ENCODE results near the gene CYSRT1.

The CYSRT1 gene

DNA sequence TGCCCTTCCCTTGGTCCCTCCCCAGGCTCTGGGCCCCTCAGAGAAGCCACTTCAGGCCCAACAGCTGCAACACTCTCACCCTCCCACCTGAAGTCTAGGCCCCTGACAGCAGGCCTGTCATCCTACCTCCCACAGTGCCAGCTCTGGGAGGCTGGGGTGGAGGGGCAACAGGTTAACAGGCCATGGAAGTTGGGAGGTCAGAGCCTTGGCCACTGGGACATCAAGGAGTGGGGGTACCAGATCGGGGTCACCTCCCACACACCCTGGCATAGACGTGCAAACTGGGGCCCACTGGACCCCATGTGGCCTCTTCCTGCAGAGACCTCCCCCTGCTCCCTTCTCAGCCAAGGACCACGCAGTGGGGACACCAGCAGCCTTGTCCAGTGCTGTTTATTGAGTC is 33.7 kb upstream of the CYSRT1 start:
- no peak for DNase-seq

DNA sequence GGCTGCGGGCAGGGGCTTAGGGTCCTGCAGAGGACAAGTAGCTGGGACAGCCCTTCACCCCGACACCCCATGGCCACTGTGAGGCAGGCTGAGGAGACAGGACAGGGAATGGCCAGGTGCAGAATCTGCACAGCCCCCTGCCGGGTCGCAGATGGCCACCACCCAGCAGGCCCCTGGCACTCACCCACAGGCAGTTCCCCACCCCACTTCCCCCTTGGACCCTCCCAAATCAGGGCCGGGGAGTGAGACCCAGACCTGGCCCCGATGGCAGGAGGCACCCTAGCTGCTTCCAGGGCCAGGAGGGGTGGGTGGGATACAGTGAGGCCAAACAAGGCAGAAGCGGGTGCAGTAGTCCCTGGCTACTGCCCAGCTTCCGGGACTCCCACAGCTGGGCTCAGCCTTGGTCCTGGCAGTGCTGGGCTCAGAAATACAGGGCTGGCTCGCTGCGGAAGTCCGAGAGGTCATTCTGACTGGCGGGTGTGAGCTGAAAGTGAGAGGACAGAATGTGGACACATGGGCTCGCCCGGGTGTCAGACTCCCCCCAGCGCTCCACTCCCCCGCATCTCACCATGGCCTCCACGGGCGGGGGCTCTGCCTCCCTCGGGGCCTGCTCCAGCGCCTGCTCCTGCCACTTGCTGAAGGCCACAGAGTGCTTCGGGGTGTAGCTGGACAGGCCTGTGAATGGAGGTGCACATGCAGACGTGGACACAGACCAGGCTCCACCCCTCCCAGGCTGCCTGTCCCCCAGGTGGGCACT is 33.1 kb upstream of the CYSRT1 start:
- no peak for DNase-seq

DNA sequence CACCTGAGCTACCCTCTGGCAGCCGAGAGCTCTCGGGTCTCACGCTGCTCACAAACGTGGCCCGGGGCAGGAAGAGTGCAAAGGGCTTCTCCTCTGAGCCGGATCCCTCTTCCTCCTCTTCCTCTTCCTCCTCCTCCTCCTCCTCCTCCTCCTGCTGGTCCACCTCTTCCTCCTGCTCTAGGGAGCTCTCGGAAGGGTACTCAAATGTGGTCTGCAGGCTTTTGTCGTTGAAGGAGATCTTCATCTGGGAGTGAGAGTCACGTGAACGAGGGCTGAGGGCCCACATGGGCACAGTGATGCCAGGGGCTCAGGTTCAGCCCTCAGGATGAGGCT is 32.6 kb upstream of the CYSRT1 start:
- DNase-seq: no peak

DNA sequence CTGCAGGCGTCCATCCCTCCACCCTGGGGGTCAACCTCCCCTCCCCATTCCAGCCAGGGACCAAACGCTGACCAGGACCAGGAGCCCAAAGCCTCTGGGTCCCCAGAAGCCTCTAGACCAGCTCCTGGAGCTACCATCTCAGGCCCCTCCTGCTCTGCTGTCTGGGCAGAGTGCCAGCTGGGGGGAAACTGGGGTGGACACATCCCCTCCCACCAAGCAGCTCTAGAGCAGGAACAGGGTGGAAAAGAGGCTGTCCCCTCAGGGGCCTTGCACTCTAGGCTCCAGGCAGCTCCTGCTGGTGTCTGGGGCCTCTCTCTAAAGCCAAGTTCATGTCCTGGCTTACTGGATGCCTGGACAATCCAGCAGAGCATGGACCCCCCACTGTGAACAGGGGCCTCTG is 32.1 kb upstream of the CYSRT1 start:
- no peak for DNase-seq

DNA sequence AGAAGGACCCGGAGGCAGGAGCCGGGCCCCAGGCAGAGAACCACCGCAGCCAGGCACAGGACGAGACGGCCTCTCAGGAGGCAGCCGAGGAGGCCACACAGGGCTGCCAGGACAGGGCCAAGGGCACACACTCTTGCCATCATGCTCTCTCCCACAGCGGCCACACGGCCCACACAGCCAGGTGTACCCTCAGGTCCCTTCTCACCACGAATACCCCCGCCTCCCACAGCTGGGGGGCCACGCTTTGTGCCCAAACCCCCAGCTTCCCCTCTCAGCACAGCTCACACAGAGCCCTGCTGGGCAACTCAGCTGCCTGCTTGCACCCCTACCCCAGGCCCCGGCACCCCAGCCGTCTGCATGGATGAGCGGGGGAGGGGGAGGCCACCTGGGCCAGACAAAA is 31.2 kb upstream of the CYSRT1 start:
- no peak for DNase-seq

DNA sequence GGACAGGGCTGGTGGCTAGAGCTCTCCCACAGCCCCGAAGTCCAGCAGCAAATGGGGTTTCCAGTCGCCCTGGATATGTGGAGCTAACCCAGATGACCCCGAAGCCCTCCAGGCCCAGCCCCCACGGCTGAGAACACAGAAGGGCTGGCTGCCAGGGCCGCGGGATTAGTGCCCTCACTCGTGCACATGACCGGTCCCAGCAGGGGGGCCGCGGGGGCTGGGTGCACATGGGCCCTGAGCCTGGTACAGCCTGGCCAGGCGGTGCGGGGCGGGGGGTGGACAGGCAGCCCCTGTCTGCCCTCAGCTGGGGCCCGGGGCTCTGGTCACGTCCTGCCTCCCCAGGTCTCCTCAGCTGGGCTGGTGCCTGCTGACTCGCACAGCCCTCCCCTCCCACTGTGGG is 30.6 kb upstream of the CYSRT1 start:
- DNase-seq: no peak

DNA sequence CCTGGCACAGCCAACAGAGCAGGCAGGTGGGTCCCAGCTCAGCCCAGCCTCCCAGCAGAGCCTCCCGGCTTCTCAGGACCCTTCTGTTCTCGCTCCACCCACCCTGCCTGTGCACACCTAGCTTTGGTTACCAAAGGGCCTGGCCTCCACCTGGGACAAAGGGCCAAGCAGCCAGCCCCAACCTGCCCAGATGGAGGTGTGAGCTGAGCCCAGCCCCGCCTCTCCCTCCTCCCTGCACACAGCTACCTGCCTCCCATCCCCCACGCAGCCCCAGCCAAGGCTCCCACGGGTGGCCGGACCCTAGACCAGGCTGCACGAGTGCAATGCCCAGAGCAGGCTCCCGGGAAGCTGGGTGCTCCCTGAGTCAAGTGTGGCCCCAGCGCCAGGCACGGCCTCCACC is 30.1 kb upstream of the CYSRT1 start:
- DNase-seq: no peak

DNA sequence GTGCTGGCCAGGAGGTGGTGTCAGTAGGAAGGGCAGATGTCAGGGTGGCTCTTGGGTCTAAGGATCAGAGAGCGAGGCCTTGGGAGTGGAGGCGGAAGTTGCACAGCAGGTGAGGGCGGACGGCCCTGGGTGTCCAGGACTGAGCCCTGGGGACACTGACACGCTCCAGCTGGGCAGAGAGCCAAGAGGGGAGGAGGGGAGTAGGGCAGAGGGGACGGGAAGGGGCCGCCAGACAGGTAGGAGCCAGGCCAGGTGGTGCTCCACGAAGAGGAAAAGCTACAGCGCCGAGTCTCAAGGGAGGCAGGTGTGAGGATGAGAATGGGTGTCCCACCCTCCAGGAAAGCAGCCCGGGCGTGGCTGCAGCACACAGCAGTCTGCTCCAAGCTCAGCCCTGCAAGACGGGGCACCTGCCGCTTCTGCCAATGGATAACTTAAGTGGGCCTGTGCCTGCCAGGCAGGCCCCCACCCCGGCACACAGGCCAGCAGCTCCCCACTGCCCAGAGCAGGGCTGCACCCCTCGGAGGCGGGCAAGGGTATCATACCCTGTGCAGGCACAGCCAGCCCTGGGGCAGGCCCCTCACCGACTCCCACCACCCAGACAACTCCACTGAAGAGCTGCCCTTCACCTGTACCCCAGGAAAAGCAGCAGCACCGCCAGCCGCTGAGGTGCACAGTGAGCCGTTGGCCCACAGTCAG is 29.3 kb upstream of the CYSRT1 start:
- no peak for DNase-seq

DNA sequence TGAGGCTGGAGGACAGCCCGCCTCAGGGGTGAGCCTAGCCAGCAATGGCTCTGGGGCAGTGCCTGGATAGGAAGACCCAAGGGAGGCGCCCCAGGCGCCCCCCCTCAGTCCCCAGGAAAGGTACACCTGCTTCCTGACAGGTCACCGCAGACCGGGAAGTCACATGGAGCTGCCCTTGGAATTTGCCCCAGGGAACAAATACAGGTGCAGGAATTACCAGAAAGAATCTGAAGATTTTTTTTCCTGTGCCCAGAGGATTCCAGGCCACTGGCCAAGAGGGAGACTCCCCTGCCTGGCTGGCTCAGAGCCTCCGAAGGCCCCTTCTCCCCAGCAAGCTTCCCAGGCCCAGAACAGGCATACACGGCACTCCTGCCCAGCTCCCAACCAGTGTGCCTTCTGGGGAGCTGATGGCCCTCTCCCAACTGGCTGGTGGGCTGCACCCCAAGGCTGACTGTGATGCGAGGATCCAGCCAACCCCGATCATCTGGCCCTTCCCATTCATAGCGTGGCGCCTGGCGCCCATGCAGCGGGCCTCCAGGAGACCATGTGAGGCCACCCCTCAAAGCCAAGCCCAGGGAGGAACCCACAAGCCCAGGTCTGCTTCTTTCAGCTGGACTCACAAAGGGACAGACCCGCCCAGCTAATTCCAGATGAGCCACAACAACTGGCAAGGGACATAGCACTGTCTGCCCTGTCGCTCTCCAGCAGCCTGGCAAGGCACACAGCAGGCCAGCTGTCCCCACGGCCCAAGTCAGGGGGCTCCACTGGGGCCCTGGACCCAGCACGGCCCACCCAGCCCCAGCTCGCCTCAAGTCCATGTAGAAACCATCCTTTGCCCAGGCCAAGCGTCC is 26.7 kb upstream of the CYSRT1 start:
- no peak for DNase-seq

DNA sequence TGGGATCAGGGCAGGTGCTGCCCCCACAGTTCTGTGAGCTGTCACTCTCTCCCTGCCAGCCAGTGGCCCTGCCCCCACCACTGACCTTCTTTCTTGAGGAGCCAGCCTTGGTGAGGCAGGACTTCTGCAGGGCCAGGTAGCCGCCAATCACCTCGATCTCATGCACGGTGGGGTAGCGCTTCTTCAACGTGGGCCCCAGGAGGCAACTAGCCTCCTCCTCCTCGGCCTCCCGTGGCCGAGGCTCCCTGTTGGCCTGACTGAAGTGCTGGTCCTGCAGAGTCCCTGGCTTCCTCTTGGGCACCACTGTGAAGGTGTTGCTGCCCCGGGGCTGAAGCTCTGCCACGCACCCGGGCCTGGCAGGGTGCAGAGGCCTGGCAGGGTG is 26.1 kb upstream of the CYSRT1 start:
- DNase-seq: no peak

DNA sequence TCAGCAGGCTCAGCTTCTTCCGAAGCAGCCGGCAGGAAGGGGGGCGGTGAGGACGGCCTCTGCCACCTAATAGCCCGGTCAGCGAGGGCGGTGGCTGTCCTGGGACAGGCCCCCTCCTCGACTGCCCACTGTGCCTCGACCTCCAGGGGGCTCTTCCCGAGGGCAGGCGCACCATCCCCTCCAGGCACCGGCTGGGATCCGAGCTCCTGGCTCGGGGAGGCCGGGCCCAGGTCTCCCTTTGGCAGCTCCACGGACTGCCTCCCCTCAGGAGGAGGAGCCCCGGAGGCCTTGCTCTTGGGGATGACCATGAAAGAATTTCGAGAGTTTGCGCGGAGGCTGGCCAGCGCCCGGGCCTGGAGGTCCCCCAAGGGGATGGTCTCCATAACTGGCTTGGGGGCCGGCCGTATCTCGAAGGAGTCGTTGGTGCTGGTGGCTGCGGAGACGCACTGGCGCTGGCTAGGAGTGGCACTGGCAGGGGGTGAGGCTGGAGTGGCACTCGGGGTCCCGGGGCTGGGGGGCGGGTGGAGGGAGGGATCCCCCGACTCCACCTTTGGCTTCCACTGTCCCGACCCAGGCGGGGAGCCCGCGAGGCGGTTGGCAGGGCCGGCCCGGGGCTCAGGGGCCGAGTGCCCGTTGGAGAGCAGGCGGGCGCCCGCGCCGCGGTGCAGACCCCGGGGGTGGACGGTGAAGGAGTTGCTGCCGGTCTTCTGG is 25.4 kb upstream of the CYSRT1 start:
- no peak for DNase-seq

DNA sequence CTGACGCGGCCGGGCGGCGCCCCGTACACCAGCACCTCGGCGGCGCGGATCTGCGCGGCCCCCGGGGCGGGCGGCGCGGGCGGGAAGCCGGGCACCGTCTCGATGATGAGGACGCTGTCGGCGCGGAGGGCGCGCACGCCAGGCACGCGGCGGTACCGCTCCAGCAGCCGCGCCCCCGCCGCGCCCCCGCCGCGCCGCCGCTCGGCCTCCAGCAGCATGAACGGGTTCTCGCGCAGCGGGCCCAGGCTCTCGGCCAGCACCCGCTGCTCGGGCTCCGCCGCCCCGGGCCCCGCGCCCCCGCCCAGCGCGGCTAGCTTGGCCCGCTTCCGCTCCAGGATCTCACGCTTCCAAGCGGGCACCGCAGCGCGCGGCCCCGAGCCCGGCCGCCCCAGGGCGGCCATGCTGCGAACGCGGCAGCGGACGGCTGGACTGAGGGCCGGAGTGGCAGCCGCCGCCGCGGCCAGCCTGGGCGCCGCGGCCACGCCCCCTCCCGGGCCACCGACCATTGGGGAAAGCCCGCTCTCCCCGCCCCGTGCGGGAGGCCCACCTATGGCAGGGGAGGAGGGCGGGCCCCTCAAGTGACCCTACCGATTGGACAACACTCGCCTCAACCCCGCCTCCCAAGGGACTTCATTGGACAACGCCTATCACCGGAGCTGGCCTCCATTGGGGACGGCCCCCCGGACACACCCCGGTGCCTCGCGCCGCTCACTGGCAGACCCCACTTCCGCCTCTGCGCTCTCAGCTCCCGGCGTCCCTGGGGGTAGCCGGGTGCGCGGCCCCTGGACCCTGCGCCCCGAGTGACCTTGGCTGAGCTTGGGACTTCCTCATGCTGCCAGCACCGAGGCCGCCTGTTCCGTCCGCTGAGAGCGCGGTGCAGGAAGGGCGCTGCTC is 24.4 kb upstream of the CYSRT1 start, which contains the start of gene TPRN:
Gene TPRN, minus strand, starts transcription at position 431 of the 894 bp plus-strand sequence. Its CDS starts 30 bp downstream, at position 401.
- peak; percentile 99 for DNase-seq

DNA sequence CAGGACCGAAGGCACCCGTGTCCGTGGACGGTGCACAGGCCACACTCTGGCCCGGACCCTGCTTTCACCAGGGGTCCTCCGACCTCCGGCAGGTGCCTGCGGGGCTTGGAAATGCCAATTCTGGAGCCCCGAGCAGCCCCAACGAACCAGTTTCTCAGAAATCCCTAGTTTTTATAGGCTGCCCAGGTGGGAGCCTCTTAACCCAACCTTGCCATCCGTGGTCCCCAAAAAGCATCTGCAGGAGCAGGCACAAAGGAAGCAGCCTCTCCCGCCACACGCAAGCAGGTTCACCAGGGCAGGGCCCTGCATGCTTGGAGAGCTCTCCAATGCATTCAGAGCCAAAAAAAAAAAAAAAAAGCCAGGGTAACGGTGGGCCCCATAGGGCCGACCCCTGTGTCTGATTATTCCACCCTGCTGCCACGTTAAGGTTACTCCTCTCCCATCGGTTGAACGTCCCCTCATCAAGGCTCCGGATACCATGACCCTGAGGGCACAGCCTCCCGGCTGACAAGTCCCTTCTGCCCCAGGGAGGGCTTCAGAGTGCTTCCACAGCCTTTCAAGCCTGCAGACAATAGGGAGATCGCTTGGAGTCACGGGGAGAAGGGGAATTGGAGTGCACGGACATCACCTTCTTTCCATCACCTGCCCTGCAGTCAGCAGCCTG is 23.6 kb upstream of the CYSRT1 start:
- no peak for DNase-seq

DNA sequence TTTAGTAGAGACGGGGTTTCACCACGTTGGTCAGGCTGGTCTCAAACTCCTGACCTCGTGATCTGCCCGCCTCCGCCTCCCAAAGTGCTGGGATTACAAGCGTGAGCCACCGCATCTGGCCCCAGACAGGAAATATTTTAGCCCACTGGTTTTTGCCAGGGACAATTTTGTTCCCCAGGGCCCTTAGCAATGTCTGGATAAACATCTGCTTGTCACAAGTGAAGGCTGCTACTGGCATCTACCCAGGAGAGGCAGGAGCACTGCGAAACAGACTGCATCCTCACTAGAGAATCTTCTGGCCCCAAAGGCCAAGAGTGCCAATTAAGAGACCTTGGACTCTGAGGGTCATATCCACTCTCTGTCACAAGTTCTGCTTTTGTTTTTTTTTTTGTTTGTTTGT is 22.0 kb upstream of the CYSRT1 start:
- no peak for DNase-seq

DNA sequence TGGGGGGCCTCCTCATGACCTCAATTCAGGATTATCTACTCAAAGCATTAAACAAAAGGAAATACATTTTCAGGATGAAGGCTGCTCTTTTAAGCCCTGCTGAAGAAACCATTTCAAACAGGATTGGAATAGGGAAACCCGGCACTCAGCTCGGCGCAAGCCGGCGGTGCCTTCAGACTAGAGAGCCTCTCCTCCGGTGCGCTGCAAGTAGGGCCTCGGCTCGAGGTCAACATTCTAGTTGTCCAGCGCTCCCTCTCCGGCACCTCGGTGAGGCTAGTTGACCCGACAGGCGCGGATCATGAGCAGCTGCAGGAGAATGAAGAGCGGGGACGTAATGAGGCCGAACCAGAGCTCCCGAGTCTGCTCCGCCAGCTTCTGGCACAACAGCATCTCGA is 20.2 kb upstream of the CYSRT1 start:
- no peak for DNase-seq

DNA sequence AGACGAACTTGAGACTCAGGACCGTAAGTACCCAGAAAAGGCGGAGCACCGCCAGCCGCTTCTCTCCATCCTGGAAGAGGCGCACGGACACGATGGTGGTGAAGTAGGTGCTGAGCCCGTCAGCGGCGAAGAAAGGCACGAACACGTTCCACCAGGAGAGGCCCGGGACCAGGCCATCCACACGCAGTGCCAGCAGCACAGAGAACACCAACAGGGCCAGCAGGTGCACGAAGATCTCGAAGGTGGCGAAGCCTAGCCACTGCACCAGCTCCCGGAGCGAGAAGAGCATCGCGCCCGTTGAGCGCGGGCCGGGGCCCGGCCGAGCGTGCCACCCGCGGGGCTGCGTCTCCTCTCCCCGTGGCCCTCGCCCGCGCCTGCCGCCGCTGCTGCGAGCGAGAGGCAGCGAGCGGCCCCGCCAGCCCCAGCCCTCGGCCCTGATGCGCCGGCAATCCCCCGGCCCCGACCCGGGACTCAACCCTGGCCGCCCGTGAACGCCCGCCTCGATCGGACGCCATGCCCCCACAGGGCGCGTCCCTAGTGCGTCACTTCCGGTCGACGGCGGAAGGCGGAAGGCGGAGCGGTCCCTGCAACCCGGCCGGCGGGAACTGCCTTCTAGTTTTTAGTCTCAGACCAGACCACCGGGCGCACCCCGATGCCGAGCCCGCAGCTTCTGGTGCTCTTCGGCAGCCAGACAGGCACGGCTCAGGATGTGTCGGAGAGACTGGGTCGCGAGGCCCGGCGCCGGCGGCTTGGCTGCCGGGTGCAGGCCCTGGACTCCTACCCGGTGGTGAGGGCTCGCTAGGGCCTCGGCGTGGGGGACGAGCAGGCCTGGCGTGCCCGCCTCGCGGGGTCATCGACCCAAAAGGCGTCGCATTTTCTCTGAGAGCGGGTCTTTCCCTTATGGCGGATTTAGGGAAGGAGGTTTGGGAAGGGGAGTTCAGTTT is 19.6 kb upstream of the CYSRT1 start, which contains the start of the genes NDOR1 and TMEM203:
Gene NDOR1, plus strand, starts transcription at position 575 of the 944 bp plus-strand sequence. Its CDS starts 78 bp downstream, at position 653.
Gene TMEM203, minus strand, starts transcription at position 523 of the 944 bp plus-strand sequence. Its CDS starts 234 bp downstream, at position 289.
- DNase-seq: peak; percentile 98

DNA sequence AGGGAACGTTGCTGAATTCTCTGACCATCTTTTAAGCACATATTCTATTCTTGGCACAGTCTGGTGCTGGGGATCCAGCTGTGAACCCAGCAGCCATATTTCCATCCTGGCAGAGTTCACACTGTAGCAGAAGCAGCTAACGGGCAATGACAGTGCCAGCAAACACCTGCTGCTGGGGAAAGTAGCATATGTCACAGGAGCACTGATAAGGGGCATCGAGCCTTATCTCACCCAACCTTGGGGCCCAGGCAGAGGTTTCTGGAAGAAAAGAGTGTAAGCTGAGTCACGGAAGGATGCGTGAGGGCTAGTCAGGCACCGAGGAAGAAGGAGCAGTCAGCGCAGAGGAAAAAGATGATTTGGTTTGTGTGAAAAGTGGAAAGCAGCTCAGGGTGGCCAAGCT is 18.4 kb upstream of the CYSRT1 start:
- no peak for DNase-seq

DNA sequence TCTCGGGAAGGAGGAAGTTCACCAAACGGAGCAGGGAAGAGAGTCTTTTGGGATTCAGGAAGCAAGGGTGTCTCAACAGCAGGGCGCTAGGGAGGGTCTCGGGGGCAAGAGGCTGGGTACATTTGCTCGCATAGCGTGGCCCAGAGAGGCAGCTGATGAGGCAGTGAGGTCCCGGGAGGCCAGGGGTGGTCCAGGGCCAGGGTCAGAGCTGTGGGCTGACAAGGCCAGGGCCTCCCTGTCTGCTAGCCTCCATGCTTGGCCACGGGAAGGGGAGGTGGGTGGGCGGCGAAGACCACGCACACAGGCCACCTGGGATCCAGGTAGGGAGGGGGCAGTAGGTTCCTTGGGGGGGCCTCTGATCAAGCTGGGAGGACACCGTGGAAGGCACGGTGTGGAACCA is 13.4 kb upstream of the CYSRT1 start:
- DNase-seq: no peak

DNA sequence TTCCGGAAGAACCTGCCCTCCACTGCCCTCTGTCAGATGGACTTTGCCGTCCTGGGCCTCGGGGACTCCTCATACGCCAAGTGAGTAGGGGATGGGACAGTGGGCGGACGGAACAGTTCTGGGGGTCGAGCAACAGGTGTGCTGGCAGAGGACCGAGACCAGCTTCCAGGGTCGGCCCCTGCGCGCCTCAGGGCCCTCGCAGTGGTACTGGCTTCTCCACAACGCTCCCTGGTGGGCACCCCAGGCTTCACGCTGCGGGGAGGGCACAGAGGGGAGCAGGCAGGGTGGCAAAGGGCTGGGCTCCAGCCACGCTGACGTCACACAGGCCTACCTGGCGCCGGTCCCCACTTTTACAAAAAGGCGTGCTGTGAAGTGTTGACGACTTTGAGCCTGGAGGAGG is 12.5 kb upstream of the CYSRT1 start:
- no peak for DNase-seq

Data from stimulated activated CD8-positive, alpha-beta memory T cell treated with anti-CD3 and anti-CD28 coated beads, Interleukin-4, amount 100 ng/mL, for 48 hours (primary cell).